Neural progenitor cell (in vitro differentiated cells): ENCODE data around the gene ABHD3.

Experiments
- EZH2 ChIP-seq: fragments of 200-600 bp; sonication (generic); IDR thresholded peaks from 2 replicates; pipeline ENCODE4 v1.6.1; 2017; ENCODE audit warnings: antibody characterized with exemption, mild to moderate bottlenecking, moderate library complexity
- EZH2phosphoT487 ChIP-seq: fragments of 200-600 bp; sonication (generic); IDR thresholded peaks from 2 replicates; pipeline ENCODE4 v1.6.1; 2017; ENCODE audit warnings: antibody characterized with exemption
- TF ChIP-seq, protein P1 (sequence below): fragments of 200-600 bp; sonication (generic); IDR thresholded peaks from 2 replicates; pipeline ENCODE4 v1.5.1; 2017; ENCODE audit warnings: antibody characterized with exemption, mild to moderate bottlenecking

DNA sequence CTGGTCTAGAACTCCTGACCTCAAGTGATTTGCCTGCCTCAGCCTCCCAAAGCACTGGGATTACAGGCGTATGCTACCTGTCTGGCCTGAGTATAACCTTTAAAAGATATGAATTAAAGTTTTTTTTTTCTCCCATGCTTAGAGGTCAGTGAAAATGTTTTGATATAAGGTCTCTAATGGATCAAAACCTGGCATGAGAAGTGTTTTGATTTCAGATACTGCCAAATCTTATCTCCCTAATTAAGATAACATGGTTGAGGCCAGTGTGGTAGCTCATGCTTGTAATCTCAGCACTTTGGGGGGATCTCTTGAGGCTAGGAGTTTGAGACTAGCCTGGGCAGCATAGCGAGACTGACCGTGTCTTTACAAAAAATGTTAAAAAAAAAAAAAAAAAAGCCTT lies 51.2 kb downstream of the ABHD3 start:
- TF ChIP-seq, protein P1, sequence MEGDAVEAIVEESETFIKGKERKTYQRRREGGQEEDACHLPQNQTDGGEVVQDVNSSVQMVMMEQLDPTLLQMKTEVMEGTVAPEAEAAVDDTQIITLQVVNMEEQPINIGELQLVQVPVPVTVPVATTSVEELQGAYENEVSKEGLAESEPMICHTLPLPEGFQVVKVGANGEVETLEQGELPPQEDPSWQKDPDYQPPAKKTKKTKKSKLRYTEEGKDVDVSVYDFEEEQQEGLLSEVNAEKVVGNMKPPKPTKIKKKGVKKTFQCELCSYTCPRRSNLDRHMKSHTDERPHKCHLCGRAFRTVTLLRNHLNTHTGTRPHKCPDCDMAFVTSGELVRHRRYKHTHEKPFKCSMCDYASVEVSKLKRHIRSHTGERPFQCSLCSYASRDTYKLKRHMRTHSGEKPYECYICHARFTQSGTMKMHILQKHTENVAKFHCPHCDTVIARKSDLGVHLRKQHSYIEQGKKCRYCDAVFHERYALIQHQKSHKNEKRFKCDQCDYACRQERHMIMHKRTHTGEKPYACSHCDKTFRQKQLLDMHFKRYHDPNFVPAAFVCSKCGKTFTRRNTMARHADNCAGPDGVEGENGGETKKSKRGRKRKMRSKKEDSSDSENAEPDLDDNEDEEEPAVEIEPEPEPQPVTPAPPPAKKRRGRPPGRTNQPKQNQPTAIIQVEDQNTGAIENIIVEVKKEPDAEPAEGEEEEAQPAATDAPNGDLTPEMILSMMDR = no peak
- TF ChIP-seq EZH2 = no peak
- TF ChIP-seq EZH2phosphoT487 = no peak
